Measurements from ENCODE around the gene TMTC3.

Gene TMTC3

DNA sequence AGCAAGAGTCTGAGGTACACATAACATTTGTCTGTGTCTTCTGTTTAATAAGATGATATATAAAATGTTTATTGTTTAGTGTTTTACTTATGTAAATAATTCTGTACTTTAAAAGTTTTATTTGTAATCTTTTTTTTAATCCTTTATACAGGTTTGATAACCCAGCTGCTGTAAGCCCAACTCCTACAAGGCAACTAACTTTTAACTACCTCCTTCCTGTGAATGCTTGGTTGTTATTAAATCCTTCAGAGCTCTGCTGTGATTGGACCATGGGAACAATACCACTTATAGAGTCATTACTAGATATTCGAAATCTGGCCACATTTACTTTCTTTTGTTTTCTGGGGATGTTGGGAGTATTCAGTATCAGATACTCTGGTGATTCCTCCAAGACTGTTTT is 24.1 kb downstream of the TMTC3 start:
- Histone ChIP-seq H3K27ac (ENCODE audit: low read length) (no peak overlapping the region), H3K79me2 (ENCODE audit: low read length) (no peaks in the 10 kb centered on the region), H3K4me1 (ENCODE audit: low read length) (no peaks in the 10 kb centered on the region), H2AFZ (ENCODE audit: low read depth, low read length) (no peak overlapping the region), H3K4me2 (ENCODE audit: low read length) (no peak overlapping the region), H3K36me3 (replicated peaks; ENCODE audit: low read depth, low read length) (peaks cover 26% of the 10 kb centered on the region), H3K9ac (ENCODE audit: low read length) (no peak overlapping the region), H4K20me1 (ENCODE audit: insufficient read depth, low read length) (no peaks in the 10 kb centered on the region), H3K4me3 (ENCODE audit: low read length) (no peak overlapping the region), H3K27me3 (ENCODE audit: low read depth, low read length) (no peaks in the 10 kb centered on the region), H3K9me3 (ENCODE audit: insufficient read depth, low read length) (no peaks in the 10 kb centered on the region)
- TF ChIP-seq, protein P1, sequence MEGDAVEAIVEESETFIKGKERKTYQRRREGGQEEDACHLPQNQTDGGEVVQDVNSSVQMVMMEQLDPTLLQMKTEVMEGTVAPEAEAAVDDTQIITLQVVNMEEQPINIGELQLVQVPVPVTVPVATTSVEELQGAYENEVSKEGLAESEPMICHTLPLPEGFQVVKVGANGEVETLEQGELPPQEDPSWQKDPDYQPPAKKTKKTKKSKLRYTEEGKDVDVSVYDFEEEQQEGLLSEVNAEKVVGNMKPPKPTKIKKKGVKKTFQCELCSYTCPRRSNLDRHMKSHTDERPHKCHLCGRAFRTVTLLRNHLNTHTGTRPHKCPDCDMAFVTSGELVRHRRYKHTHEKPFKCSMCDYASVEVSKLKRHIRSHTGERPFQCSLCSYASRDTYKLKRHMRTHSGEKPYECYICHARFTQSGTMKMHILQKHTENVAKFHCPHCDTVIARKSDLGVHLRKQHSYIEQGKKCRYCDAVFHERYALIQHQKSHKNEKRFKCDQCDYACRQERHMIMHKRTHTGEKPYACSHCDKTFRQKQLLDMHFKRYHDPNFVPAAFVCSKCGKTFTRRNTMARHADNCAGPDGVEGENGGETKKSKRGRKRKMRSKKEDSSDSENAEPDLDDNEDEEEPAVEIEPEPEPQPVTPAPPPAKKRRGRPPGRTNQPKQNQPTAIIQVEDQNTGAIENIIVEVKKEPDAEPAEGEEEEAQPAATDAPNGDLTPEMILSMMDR (IDR thresholded peaks at IDR 0.05; ENCODE audit: low read depth, low read length): no peak
- TF ChIP-seq EZH2phosphoT487 (IDR thresholded peaks at IDR 0.05; ENCODE audit: low read depth): no peak

DNA sequence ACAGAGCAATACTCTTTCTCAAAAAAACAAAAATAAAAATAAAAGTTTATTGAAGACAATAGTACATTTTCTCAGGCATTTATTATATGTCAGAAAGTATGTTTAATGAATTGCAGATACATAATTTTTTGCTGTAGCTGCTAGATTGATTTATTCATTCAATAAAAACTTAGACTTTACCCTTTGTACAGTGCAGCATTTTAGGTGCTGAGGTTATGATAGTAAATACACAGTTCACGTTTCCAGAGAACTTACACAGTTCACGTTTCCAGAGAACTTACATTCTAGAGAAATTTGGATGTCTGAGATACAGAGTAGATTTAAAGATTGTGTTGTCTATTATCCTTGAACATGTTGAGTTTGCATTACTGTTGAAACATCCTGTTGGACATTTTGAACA is 25.3 kb downstream of the TMTC3 start:
- H3K27me3 ChIP-seq (ENCODE audit: low read depth, low read length): no peaks in the 10 kb centered on the region
- H3K9ac ChIP-seq (ENCODE audit: low read length): no peak overlapping the region
- no peaks in the 10 kb centered on the region for H3K79me2 ChIP-seq (ENCODE audit: low read length)
- no peak overlapping the region for H2AFZ ChIP-seq (ENCODE audit: low read depth, low read length)
- H3K4me3 ChIP-seq (ENCODE audit: low read length): no peak overlapping the region
- no peaks in the 10 kb centered on the region for H3K9me3 ChIP-seq (ENCODE audit: insufficient read depth, low read length)
- no peak overlapping the region for H3K27ac ChIP-seq (ENCODE audit: low read length)
- no peak for TF ChIP-seq EZH2phosphoT487 (IDR thresholded peaks at IDR 0.05; ENCODE audit: low read depth)
- TF ChIP-seq, protein P1 (IDR thresholded peaks at IDR 0.05; ENCODE audit: low read depth, low read length): no peak
- peaks cover 26% of the 10 kb centered on the region for H3K36me3 ChIP-seq (replicated peaks; ENCODE audit: low read depth, low read length)
- no peaks in the 10 kb centered on the region for H3K4me1 ChIP-seq (ENCODE audit: low read length)
- no peak overlapping the region for H3K4me2 ChIP-seq (ENCODE audit: low read length)
- H4K20me1 ChIP-seq (ENCODE audit: insufficient read depth, low read length): no peaks in the 10 kb centered on the region

DNA sequence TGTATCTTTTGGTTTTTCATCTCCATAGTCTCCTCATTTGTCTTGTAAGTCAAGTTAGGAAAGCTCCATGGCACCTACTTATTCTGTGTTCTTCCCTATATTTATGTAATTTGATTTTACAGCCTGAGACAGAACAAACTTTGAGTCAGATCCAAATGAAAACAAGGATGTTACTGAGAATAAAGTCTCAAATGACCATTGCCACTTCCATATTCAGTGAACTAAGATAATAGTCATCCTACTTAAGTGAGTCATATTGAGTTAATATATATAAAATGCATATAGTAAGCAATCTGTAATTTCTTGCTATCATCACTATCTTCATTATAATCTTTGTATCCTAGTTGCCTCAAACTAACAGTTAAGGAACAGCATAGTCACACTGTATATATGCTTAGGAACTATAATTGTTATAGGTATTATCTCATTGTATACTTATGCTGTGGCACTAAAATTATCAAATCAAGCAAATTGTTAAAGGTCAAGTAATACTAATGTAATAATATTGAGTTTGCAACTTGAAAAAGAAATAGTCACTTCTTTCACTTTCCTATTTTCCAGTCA is 30.8 kb downstream of the TMTC3 start:
- H3K4me1 ChIP-seq (ENCODE audit: low read length): peaks cover 6% of the 10 kb centered on the region; the same call in 1 of the 2 replicates
- no peaks in the 10 kb centered on the region; the same call in 1 of the 2 replicates for H4K20me1 ChIP-seq (ENCODE audit: insufficient read depth, low read length)
- no peak for TF ChIP-seq EZH2phosphoT487 (IDR thresholded peaks at IDR 0.05; ENCODE audit: low read depth)
- TF ChIP-seq, protein P1 (IDR thresholded peaks at IDR 0.05; ENCODE audit: low read depth, low read length): no peak
- no peak overlapping the region for H2AFZ ChIP-seq (ENCODE audit: low read depth, low read length)
- peaks cover 34% of the 10 kb centered on the region for H3K36me3 ChIP-seq (replicated peaks; ENCODE audit: low read depth, low read length)
- H3K79me2 ChIP-seq (ENCODE audit: low read length): no peaks in the 10 kb centered on the region
- no peak overlapping the region for H3K27ac ChIP-seq (ENCODE audit: low read length)
- H3K9ac ChIP-seq (ENCODE audit: low read length): no peak overlapping the region
- no peak overlapping the region for H3K4me2 ChIP-seq (ENCODE audit: low read length)
- no peak overlapping the region for H3K4me3 ChIP-seq (ENCODE audit: low read length)
- H3K9me3 ChIP-seq (ENCODE audit: insufficient read depth, low read length): no peaks in the 10 kb centered on the region
- H3K27me3 ChIP-seq (ENCODE audit: low read depth, low read length): no peaks in the 10 kb centered on the region

GRCh38 chr12:88175544-88175943 is 33.4 kb downstream of the TMTC3 start:
- Histone ChIP-seq H3K27me3 (ENCODE audit: low read depth, low read length) (no peaks in the 10 kb centered on the region), H3K36me3 (replicated peaks; ENCODE audit: low read depth, low read length) (peaks cover 24% of the 10 kb centered on the region)
- TF ChIP-seq, protein P1 (IDR thresholded peaks at IDR 0.05; ENCODE audit: low read depth, low read length): no peak
- TF ChIP-seq EZH2phosphoT487 (IDR thresholded peaks at IDR 0.05; ENCODE audit: low read depth): no peak

More at GRCh38 chr12:88175544-88175943, 33.4 kb downstream of the TMTC3 start:
- H3K9ac ChIP-seq (ENCODE audit: low read length): no peak overlapping the region
- no peaks in the 10 kb centered on the region for H3K9me3 ChIP-seq (ENCODE audit: insufficient read depth, low read length)
- no peaks in the 10 kb centered on the region for H3K79me2 ChIP-seq (ENCODE audit: low read length)
- peaks cover 6% of the 10 kb centered on the region; the same call in 1 of the 2 replicates for H3K4me1 ChIP-seq (ENCODE audit: low read length)
- no peak overlapping the region for H2AFZ ChIP-seq (ENCODE audit: low read depth, low read length)
- no peak overlapping the region for H3K4me3 ChIP-seq (ENCODE audit: low read length)
- H3K27ac ChIP-seq (ENCODE audit: low read length): no peak overlapping the region
- H4K20me1 ChIP-seq (ENCODE audit: insufficient read depth, low read length): no peaks in the 10 kb centered on the region; the same call in 1 of the 2 replicates
- no peak overlapping the region for H3K4me2 ChIP-seq (ENCODE audit: low read length)
